ENCODE results near the gene MLXIP.
"Not testable (repeated sequence)": the region's sequence is repeated elsewhere in the genome, so short reads cannot be mapped to it uniquely, and the experiment has no call there.

The MLXIP gene

DNA sequence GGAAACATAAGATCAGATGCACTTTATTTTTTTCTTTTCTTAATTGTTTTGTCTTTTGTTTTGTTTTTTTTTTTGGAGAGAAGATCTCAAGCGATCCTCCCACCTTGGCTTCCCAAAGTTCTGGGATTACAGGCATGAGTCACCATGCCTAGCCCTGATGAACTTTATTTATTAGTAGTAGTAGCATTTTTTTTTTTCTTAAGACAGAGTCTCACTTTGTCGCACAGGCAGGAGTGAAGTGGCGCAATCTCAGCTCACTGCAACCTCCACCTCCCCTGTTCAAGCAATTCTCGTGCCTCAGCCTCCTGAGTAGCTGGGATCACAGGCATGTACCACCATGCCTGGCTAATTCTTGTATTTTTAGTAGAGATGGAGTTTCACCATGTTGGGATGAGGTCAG is 97.9 kb downstream of the MLXIP start:
- H3K9me3 Mint-ChIP-seq, H3K4me3 Mint-ChIP-seq, ATAC-seq, DNase-seq, H3K4me1 Mint-ChIP-seq, H3K27me3 Mint-ChIP-seq, H3K27ac Mint-ChIP-seq: not testable (repeated sequence)

DNA sequence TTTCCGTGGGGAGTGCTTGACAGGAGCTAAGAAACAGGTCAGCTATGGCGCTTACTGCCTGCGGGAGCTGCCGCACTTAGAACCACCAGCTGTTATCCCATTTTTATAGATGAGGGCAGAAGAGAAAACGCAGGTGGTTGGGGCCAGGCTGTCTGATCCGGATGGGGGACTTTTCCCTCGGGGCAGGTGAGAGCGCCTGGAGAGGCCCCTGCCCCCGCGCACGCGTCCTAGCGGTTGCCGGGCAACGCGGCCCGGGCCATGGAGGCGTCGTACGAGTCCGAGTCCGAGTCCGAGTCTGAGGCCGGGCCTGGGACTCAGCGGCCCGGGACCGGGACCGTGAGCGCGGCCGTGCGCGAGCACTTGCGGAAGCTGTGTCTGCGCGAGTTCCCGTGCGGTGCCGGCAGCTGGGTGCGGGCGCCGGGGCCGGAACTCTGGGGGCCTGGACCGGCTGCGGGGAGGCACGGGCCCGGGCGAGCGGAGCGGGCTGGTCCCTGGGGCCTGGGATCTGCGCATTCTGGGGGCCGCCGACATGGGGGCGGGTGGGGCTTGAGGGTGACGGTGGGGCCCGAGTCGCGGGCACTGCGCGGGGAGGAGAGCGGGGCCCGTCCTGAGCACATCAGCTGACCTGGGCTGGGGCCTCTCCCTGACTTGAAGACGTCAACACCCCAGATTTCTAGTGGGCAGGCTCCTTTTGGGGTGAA is 104.5 kb downstream of the MLXIP start, which contains the start of gene LRRC43:
LRRC43 (plus strand) TSS at position 237 of the 701 bp plus-strand sequence; CDS start at position 259, 22 bp downstream.
- H3K9me3 Mint-ChIP-seq: no peaks in the 10 kb centered on the region
- no peak within 1 kb of the TSS for H3K27ac Mint-ChIP-seq
- peak within 1 kb of the TSS; percentile 79 to 83 for H3K4me3 Mint-ChIP-seq
- peaks cover 45% of the 10 kb centered on the region for H3K27me3 Mint-ChIP-seq
- DNase-seq (peak; percentile 37 to 40), ATAC-seq (peak; percentile 84)
- H3K4me1 Mint-ChIP-seq: peaks cover 18% of the 10 kb centered on the region

DNA sequence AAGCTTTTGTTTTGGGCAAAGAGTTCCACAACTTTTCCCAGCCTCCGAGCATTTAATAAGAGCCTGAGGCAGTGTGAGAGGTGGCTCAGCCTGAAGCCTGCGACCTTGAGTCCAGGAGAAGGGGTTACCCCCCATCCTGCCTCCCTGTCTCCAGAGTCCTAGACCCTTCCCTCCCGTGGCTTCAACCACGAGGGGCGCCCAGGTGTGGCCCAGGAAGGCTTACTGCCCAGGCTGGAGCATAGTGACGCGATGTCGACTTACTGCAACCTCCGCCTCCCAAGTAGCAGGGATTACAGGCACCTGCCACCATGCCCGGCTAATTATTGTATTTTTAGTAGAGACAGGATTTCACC is 105.0 kb downstream of the MLXIP start:
- Mint-ChIP-seq H3K27me3 (peaks cover 45% of the 10 kb centered on the region), H3K27ac (no peak overlapping the region), H3K4me3 (peak overlapping the region; percentile 54 to 83), H3K4me1 (peaks cover 18% of the 10 kb centered on the region), H3K9me3 (no peaks in the 10 kb centered on the region)
- peak; percentile 29 for ATAC-seq
- DNase-seq: no peak

DNA sequence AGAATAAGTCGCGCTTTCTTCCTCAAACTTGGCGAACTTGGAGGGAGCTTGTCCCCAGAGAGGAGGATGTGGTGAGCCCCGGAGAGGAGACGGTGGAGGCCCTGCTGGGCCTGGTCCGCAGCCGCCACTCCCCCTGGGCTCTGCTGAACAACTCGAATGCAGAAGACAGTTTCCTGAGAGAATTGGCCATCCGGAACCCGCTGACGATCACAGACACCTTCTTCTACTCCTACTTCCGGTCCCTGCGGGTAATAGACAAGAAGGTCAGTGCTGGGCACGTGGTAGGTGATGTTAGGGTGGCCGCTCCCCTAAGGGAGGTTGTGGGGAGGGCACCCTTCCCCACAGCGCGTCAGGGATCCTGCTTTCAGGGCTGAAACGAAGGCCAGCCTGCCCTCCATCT is 106.0 kb downstream of the MLXIP start:
- no peaks in the 10 kb centered on the region for H3K9me3 Mint-ChIP-seq
- H3K27ac Mint-ChIP-seq: no peak overlapping the region
- H3K4me3 Mint-ChIP-seq: peak overlapping the region; percentile 53 to 66
- peaks cover 18% of the 10 kb centered on the region for H3K4me1 Mint-ChIP-seq
- no peak for ATAC-seq
- no peak for DNase-seq
- H3K27me3 Mint-ChIP-seq: peaks cover 43% of the 10 kb centered on the region

GRCh38 chr12:122185079-122185478 is 106.5 kb downstream of the MLXIP start:
- Mint-ChIP-seq H3K4me3 (no peak overlapping the region), H3K9me3 (no peaks in the 10 kb centered on the region), H3K27me3 (peaks cover 46% of the 10 kb centered on the region), H3K27ac (no peak overlapping the region), H3K4me1 (peaks cover 18% of the 10 kb centered on the region)
- no peak for ATAC-seq
- no peak for DNase-seq

- H3K9me3 Mint-ChIP-seq: no peaks in the 10 kb centered on the region
- H3K4me1 Mint-ChIP-seq: peaks cover 18% of the 10 kb centered on the region
- H3K27me3 Mint-ChIP-seq: peaks cover 47% of the 10 kb centered on the region
- no peak overlapping the region for H3K27ac Mint-ChIP-seq
- H3K4me3 Mint-ChIP-seq: no peak overlapping the region
- no peak for DNase-seq
- ATAC-seq: no peak
Observed at GRCh38 chr12:122185494-122186082, 107.0 kb downstream of the MLXIP start.

GRCh38 chr12:122187466-122187865 is 108.9 kb downstream of the MLXIP start:
- peaks cover 17% of the 10 kb centered on the region for H3K4me1 Mint-ChIP-seq
- ATAC-seq (no peak), DNase-seq (no peak)
- H3K27ac Mint-ChIP-seq: no peak overlapping the region
- no peak overlapping the region for H3K4me3 Mint-ChIP-seq
- H3K9me3 Mint-ChIP-seq: no peaks in the 10 kb centered on the region
- H3K27me3 Mint-ChIP-seq: peaks cover 40% of the 10 kb centered on the region

GRCh38 chr12:122189626-122190475 is 111.3 kb downstream of the MLXIP start:
- no peaks in the 10 kb centered on the region for H3K9me3 Mint-ChIP-seq
- no peak overlapping the region for H3K4me3 Mint-ChIP-seq
- ATAC-seq (peak; percentile 8), DNase-seq (no peak)
- H3K27me3 Mint-ChIP-seq: peaks cover 19% of the 10 kb centered on the region
- peak overlapping the region in 1 of 2 donors; percentile 59 for H3K27ac Mint-ChIP-seq
- peaks cover 2% of the 10 kb centered on the region for H3K4me1 Mint-ChIP-seq

GRCh38 chr12:122190842-122191668 is 112.5 kb downstream of the MLXIP start:
- Mint-ChIP-seq H3K4me3 (no peak overlapping the region), H3K9me3 (no peaks in the 10 kb centered on the region), H3K27me3 (peaks cover 10% of the 10 kb centered on the region), H3K4me1 (no peaks in the 10 kb centered on the region), H3K27ac (no peak overlapping the region)
- ATAC-seq (peak; percentile 94), DNase-seq (peak; percentile 67 to 77)

DNA sequence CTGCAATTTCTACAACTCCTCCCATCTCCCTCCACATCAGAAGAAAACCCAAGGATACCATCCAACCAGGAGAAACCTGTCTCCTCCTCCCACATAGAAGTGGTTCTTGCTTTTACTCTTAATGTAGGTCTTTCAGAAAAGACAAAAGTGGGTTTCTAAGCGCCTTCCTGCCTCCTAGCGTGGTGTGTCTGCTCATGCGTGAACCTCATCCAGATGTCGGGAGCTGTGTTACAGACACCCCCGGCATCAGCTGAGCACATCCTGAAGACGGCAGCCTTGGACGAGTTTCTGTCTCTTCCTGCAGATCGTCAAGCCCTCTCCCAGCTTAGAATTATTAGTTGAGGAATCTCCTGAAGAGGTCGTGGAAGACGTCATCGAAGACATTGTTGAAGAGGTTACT is 113.9 kb downstream of the MLXIP start:
- DNase-seq: no peak
- Mint-ChIP-seq H3K27me3 (peaks cover 14% of the 10 kb centered on the region), H3K4me3 (no peak overlapping the region), H3K27ac (no peak overlapping the region), H3K9me3 (no peaks in the 10 kb centered on the region), H3K4me1 (peaks cover 3% of the 10 kb centered on the region)
- ATAC-seq: no peak

DNA sequence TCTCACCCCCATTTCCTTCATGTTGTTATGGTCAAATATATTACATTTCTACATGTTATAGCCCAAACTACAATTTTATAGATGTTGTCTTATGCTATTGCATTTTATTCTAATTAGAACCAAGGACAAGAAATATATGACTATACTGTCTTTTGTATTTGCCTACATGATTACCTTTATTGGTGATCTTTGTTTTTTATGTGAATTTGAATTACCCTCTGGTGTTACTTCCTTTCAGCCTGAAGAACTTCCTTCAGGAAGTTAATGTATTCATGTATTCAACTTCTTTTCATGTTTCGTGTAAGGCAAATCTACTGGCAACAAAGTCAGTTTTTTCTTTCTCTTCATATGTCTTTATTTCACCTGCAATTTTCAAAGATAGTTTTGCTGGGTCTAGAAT is 116.2 kb downstream of the MLXIP start:
- Mint-ChIP-seq H3K4me3 (no peak overlapping the region), H3K27me3 (peaks cover 31% of the 10 kb centered on the region), H3K4me1 (peaks cover 13% of the 10 kb centered on the region), H3K27ac (no peak overlapping the region), H3K9me3 (no peaks in the 10 kb centered on the region)
- ATAC-seq (no peak), DNase-seq (no peak)

- H3K9me3 Mint-ChIP-seq: no peaks in the 10 kb centered on the region
- ATAC-seq (no peak), DNase-seq (no peak)
- H3K4me1 Mint-ChIP-seq: peaks cover 13% of the 10 kb centered on the region
- peak overlapping the region in 1 of 2 donors; percentile 83 for H3K27ac Mint-ChIP-seq
- no peak overlapping the region for H3K4me3 Mint-ChIP-seq
- H3K27me3 Mint-ChIP-seq: peaks cover 34% of the 10 kb centered on the region
Observed at GRCh38 chr12:122195405-122195804, 116.8 kb downstream of the MLXIP start.
